GM12874 (cell line): Measurements from ENCODE around the gene ZC3H13.

ENCODE experiments used
- CTCF ChIP-seq: IDR thresholded peaks from 2 replicates; pipeline ENCODE4 v1.5.1; 2011; ENCODE audit warnings: low read depth, mild to moderate bottlenecking, control low read depth, low read length, moderate library complexity; ENCODE audit not compliant: insufficient read depth

Gene ZC3H13

GRCh38 chr13:45936621-45937020 is 115.9 kb downstream of the ZC3H13 start:
- no peak for TF ChIP-seq CTCF

GRCh38 chr13:45934283-45934682 is 118.3 kb downstream of the ZC3H13 start:
- no peak for TF ChIP-seq CTCF

- no peak for TF ChIP-seq CTCF
Observed at GRCh38 chr13:45933203-45933908, 119.2 kb downstream of the ZC3H13 start.

- TF ChIP-seq CTCF = no peak
Observed at GRCh38 chr13:45932676-45933075, 119.9 kb downstream of the ZC3H13 start.

- no peak for TF ChIP-seq CTCF
Observed at GRCh38 chr13:45932172-45932571, 120.4 kb downstream of the ZC3H13 start.

- no peak for TF ChIP-seq CTCF
Observed at GRCh38 chr13:45931211-45931610, 121.3 kb downstream of the ZC3H13 start.

- no peak for TF ChIP-seq CTCF
Observed at GRCh38 chr13:45930177-45930576, 122.4 kb downstream of the ZC3H13 start.
